Medulla oblongata (tissue), 1 donor: ENCODE measurements around the gene DPM2.

Experiments
- DNase-seq: peaks from one replicate; pipeline ENCODE4 v3.0.0-alpha.2; 2015; ENCODE audit errors: extremely low spot score

DPM2 gene

GRCh38 chr9:127937388-127938297, at the start of gene DPM2:
DPM2 (minus strand) TSS chr9:127937854; CDS start chr9:127937820, 34 bp downstream.
- peak; percentile 86 for DNase-seq

GRCh38 chr9:127987103-127987614, 49.5 kb upstream of the DPM2 start:
- no peak for DNase-seq

GRCh38 chr9:127985011-127985410, 47.4 kb upstream of the DPM2 start:
- no peak for DNase-seq

GRCh38 chr9:127983847-127984289, 46.2 kb upstream of the DPM2 start:
- no peak for DNase-seq

- DNase-seq, result no peak
These were observed 45.3 kb upstream of the DPM2 start for GRCh38 chr9:127982912-127983311.

- no peak for DNase-seq
These were observed 44.0 kb upstream of the DPM2 start for GRCh38 chr9:127981559-127982121.

- DNase-seq, result peak; percentile 98
These were observed 43.3 kb upstream of the DPM2 start, which contains the start of gene EEIG1 for GRCh38 chr9:127980706-127981558. EEIG1 (minus strand) TSS chr9:127980989; CDS start chr9:127980137, 852 bp downstream.

GRCh38 chr9:127980060-127980705, 42.5 kb upstream of the DPM2 start:
- DNase-seq, result peak; percentile 37

- peak; percentile 91 for DNase-seq
These were observed 41.8 kb upstream of the DPM2 start for GRCh38 chr9:127979333-127980059.

- no peak for DNase-seq
These were observed 41.3 kb upstream of the DPM2 start for GRCh38 chr9:127979015-127979332.

- DNase-seq, result no peak
These were observed 40.4 kb upstream of the DPM2 start for GRCh38 chr9:127977884-127978647.

GRCh38 chr9:127977009-127977883, 39.6 kb upstream of the DPM2 start:
- DNase-seq, result no peak

- no peak for DNase-seq
These were observed 38.8 kb upstream of the DPM2 start for GRCh38 chr9:127976498-127976897.

GRCh38 chr9:127975376-127976315, 38.0 kb upstream of the DPM2 start:
- peak; percentile 72 for DNase-seq

GRCh38 chr9:127974769-127975261, 37.2 kb upstream of the DPM2 start:
- DNase-seq, result peak; percentile 37

- peak; percentile 15 for DNase-seq
These were observed 36.5 kb upstream of the DPM2 start for GRCh38 chr9:127974001-127974768.
